DOHH2 (cell line): Measurements from ENCODE around the gene VIL1.

Experiments
- H3F3A ChIP-seq: fragments of 200-600 bp; sonication (generic), shearing (Covaris generic); 2 replicates; pipeline ENCODE4 v1.6.0; 2016; ENCODE audit warnings: antibody characterized with exemption, mild to moderate bottlenecking; ENCODE audit not compliant: control insufficient read depth, insufficient read depth
- H3K27ac ChIP-seq: fragments of 200-600 bp; sonication (generic); 2 replicates; pipeline ENCODE4 v1.5.1; 2014; ENCODE audit warnings: low read depth, mild to moderate bottlenecking, low read length, moderate library complexity
- H3K27me3 ChIP-seq: fragments of 200-600 bp; sonication (generic); 2 replicates; pipeline ENCODE4 v1.6.1; 2014; ENCODE audit warnings: mild to moderate bottlenecking, low read length, mixed read lengths; ENCODE audit not compliant: control insufficient read depth
- H3K36me3 ChIP-seq: fragments of 200-600 bp; sonication (generic); 2 replicates; pipeline ENCODE4 v1.6.1; 2014; ENCODE audit warnings: mild to moderate bottlenecking, low read length, moderate library complexity, mixed read lengths; ENCODE audit not compliant: control insufficient read depth
- H3K4me1 ChIP-seq: fragments of 200-600 bp; sonication (generic); 2 replicates; pipeline ENCODE4 v1.6.1; 2014; ENCODE audit warnings: mild to moderate bottlenecking, low read length, mixed read lengths; ENCODE audit not compliant: control insufficient read depth
- H3K4me2 ChIP-seq: fragments of 200-600 bp; sonication (generic); 2 replicates; pipeline ENCODE4 v1.6.0; 2014; ENCODE audit warnings: mild to moderate bottlenecking, low read length, moderate library complexity
- H3K4me3 ChIP-seq: fragments of 200-600 bp; sonication (generic); 2 replicates; pipeline ENCODE4 v1.5.1; 2014; ENCODE audit warnings: mild to moderate bottlenecking, low read length, mixed read lengths
- H3K79me2 ChIP-seq: fragments of 200-600 bp; sonication (generic); 2 replicates; pipeline ENCODE4 v1.6.1; 2014; ENCODE audit warnings: mild to moderate bottlenecking, low read length, mixed read lengths; ENCODE audit not compliant: control insufficient read depth
- H3K9me2 ChIP-seq: fragments of 200-600 bp; sonication (generic); replicated peaks from 2 replicates; pipeline ENCODE4 v1.6.1; 2014; ENCODE audit warnings: mild to moderate bottlenecking, low read length, mixed read lengths; ENCODE audit not compliant: control insufficient read depth
- H3K9me3 ChIP-seq: fragments of 200-600 bp; sonication (generic); 2 replicates; pipeline ENCODE4 v1.6.1; 2014; ENCODE audit warnings: antibody characterized with exemption, low read length, mixed read lengths; ENCODE audit not compliant: control insufficient read depth, insufficient read depth
- H4K20me1 ChIP-seq: fragments of 200-600 bp; sonication (generic); 2 replicates; pipeline ENCODE4 v1.6.0; 2014; ENCODE audit warnings: low read depth, mild to moderate bottlenecking, antibody characterized with exemption, low read length, moderate library complexity; ENCODE audit not compliant: control insufficient read depth, insufficient read depth
- EZH2phosphoT487 ChIP-seq: fragments of 200-600 bp; sonication (generic); IDR thresholded peaks from 2 replicates; pipeline ENCODE4 v1.6.1; 2017; ENCODE audit warnings: borderline replicate concordance, mild to moderate bottlenecking, antibody characterized with exemption, low read length, moderate library complexity, mixed read lengths
- TF ChIP-seq, protein P1 (sequence below): fragments of 200-600 bp; sonication (generic); IDR thresholded peaks from one replicate; pipeline ENCODE4 v1.5.1; 2014; ENCODE audit warnings: antibody characterized with exemption, mild to moderate bottlenecking, low read depth, low read length; ENCODE audit not compliant: poor library complexity, severe bottlenecking

Gene VIL1

GRCh38 chr2:218402911-218403411 is 16.0 kb upstream of the VIL1 start:
- no peaks in the 10 kb centered on the region for H3F3A ChIP-seq
- H3K36me3 ChIP-seq = peaks cover 49% of the 10 kb centered on the region
- TF ChIP-seq, protein P1, sequence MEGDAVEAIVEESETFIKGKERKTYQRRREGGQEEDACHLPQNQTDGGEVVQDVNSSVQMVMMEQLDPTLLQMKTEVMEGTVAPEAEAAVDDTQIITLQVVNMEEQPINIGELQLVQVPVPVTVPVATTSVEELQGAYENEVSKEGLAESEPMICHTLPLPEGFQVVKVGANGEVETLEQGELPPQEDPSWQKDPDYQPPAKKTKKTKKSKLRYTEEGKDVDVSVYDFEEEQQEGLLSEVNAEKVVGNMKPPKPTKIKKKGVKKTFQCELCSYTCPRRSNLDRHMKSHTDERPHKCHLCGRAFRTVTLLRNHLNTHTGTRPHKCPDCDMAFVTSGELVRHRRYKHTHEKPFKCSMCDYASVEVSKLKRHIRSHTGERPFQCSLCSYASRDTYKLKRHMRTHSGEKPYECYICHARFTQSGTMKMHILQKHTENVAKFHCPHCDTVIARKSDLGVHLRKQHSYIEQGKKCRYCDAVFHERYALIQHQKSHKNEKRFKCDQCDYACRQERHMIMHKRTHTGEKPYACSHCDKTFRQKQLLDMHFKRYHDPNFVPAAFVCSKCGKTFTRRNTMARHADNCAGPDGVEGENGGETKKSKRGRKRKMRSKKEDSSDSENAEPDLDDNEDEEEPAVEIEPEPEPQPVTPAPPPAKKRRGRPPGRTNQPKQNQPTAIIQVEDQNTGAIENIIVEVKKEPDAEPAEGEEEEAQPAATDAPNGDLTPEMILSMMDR = no peak
- no peak for TF ChIP-seq EZH2phosphoT487
- no peaks in the 10 kb centered on the region for H4K20me1 ChIP-seq
- peaks cover 75% of the 10 kb centered on the region for H3K4me1 ChIP-seq
- H3K4me2 ChIP-seq = peak overlapping the region; percentile 91
- no peak overlapping the region for H3K27ac ChIP-seq
- H3K79me2 ChIP-seq = peaks cover 44% of the 10 kb centered on the region
- H3K9me3 ChIP-seq = no peaks in the 10 kb centered on the region
- no peaks in the 10 kb centered on the region for H3K27me3 ChIP-seq
- H3K4me3 ChIP-seq = no peak overlapping the region
- H3K9me2 ChIP-seq = no peaks in the 10 kb centered on the region

DNA sequence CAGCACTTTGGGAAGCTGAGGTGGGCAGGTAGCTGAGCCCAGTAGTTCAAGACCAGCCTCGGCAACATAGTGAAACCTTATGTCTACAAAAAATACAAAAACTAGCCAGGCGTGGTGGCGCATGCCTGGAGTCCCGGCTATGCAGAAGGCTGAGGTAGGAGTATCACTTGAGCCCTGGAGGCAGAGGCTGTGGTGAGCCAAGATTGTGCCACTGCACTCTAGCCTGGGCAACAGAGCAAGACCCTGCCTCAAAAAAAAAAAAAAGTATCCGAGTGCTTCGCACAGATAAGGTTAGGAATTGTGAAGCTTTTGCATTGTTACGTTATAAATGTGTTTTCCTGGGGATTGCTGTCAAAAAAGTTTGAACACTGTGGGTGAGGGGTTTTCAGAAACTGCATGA is 15.1 kb upstream of the VIL1 start:
- Histone ChIP-seq H3F3A (no peaks in the 10 kb centered on the region), H3K27me3 (no peaks in the 10 kb centered on the region), H3K36me3 (peaks cover 49% of the 10 kb centered on the region), H3K9me2 (no peaks in the 10 kb centered on the region), H3K4me2 (peak overlapping the region; percentile 91), H3K27ac (no peak overlapping the region), H3K4me3 (no peak overlapping the region), H4K20me1 (no peaks in the 10 kb centered on the region), H3K9me3 (no peaks in the 10 kb centered on the region), H3K79me2 (peaks cover 41% of the 10 kb centered on the region), H3K4me1 (peaks cover 69% of the 10 kb centered on the region)
- TF ChIP-seq EZH2phosphoT487 = no peak
- TF ChIP-seq, protein P1 = no peak

- H3K79me2 ChIP-seq = peaks cover 35% of the 10 kb centered on the region
- no peaks in the 10 kb centered on the region for H3K9me3 ChIP-seq
- H3K36me3 ChIP-seq = peaks cover 49% of the 10 kb centered on the region
- H3K9me2 ChIP-seq = no peaks in the 10 kb centered on the region
- no peak overlapping the region for H3K4me3 ChIP-seq
- H3K4me1 ChIP-seq = peaks cover 63% of the 10 kb centered on the region
- no peaks in the 10 kb centered on the region for H4K20me1 ChIP-seq
- H3K27me3 ChIP-seq = no peaks in the 10 kb centered on the region
- H3K4me2 ChIP-seq = peak overlapping the region; percentile 91
- no peaks in the 10 kb centered on the region for H3F3A ChIP-seq
- no peak for TF ChIP-seq EZH2phosphoT487
- TF ChIP-seq, protein P1 = no peak
- peak overlapping the region; percentile 68 for H3K27ac ChIP-seq
Measured at GRCh38 chr2:218404351-218405085, 14.4 kb upstream of the VIL1 start.
